Measurements from ENCODE around the gene TP53.
"Not testable (repeated sequence)": the region's sequence is repeated elsewhere in the genome, so short reads cannot be mapped to it uniquely, and the experiment has no call there.

TP53 gene

DNA sequence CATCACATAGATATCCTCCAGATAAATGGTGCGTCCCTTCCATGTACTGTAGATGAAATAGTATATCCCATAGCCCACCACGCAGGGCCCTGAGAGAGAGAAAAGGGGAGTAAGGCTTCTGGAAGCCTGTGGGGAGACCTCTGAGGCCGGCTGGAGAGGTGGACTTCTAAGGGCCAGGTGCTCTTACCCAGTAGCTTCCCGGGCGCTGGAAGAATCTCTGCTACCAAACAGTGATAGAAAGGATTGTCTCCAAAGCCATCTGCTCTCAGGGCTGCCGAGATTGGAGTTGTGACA, 60.4 kb downstream of the TP53 start:
- no peak for DNase-seq (ENCODE audit: low read depth, low spot score)
- Histone ChIP-seq H3K9me3 (ENCODE audit: insufficient read depth, low read length) (no peaks in the 10 kb centered on the region), H3K36me3 (ENCODE audit: insufficient read depth, insufficient read length, low read length) (peaks cover 2% of the 10 kb centered on the region), H3K4me1 (ENCODE audit: insufficient read depth, insufficient read length) (no peaks in the 10 kb centered on the region), H3K27me3 (ENCODE audit: insufficient read depth, insufficient read length) (no peaks in the 10 kb centered on the region), H3K9ac (ENCODE audit: insufficient read length, low read depth) (peak overlapping the region; percentile 91), H3K4me3 (ENCODE audit: insufficient read length, low read depth) (peak overlapping the region; percentile 75)
- TF ChIP-seq SUZ12 (IDR thresholded peaks at IDR 0.05; ENCODE audit: extremely low read depth, insufficient read depth, insufficient read length) (no peak), ZNF274 (IDR thresholded peaks at IDR 0.05; ENCODE audit: low read depth, low read length) (no peak), YY1 (IDR thresholded peaks at IDR 0.05; ENCODE audit: insufficient read depth, insufficient read length) (no peak)

DNA sequence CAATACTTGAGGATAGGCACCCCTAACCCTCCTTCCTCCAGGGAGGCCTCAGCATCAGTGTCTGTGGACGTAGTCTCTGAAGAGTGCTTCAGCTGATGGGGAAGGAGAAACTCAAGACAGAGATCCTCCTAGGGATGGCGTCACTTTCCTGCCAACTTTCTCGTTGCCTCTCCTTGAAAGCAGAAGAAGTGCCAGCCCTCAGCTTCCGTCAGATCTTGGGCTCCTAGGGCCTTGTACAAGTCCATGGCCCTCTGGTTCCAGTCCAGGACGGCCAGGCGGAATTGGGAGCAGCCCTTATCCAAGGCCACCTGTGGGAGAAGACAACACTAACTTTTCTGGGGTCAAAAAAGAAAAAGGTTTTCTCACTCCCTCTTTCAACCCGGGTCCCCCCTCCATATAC, 61.0 kb downstream of the TP53 start:
- Histone ChIP-seq H3K9me3 (ENCODE audit: insufficient read depth, low read length) (no peaks in the 10 kb centered on the region), H3K9ac (ENCODE audit: insufficient read length, low read depth) (peak overlapping the region; percentile 91), H3K4me3 (ENCODE audit: insufficient read length, low read depth) (peak overlapping the region; percentile 75), H3K4me1 (ENCODE audit: insufficient read depth, insufficient read length) (no peaks in the 10 kb centered on the region), H3K27me3 (ENCODE audit: insufficient read depth, insufficient read length) (no peaks in the 10 kb centered on the region), H3K36me3 (ENCODE audit: insufficient read depth, insufficient read length, low read length) (peaks cover 2% of the 10 kb centered on the region)
- DNase-seq (ENCODE audit: low read depth, low spot score), result no peak
- TF ChIP-seq YY1 (IDR thresholded peaks at IDR 0.05; ENCODE audit: insufficient read depth, insufficient read length) (no peak), SUZ12 (IDR thresholded peaks at IDR 0.05; ENCODE audit: extremely low read depth, insufficient read depth, insufficient read length) (no peak), ZNF274 (IDR thresholded peaks at IDR 0.05; ENCODE audit: low read depth, low read length) (no peak)

DNA sequence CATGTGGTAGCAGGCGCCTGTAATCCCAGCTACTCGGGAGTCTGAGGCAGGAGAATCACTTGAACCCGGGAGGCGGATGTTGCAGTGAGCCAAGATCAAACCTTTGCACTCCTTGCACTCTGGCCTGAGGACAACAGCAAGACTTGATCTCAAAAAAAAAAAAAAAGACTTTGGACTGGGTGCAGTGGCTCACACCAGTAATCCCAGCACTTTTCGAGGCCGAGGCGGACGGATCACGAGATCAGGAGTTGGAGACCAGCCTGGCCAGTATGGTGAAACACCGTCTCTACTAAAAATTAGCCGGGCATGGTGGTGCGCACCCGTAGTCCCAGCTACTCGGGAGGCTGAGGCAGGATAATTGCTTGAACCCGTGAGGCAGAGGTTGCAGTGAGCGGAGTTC, 61.5 kb downstream of the TP53 start:
- H3K9ac ChIP-seq (ENCODE audit: insufficient read length, low read depth); H3K4me1 ChIP-seq (ENCODE audit: insufficient read depth, insufficient read length); H3K4me3 ChIP-seq (ENCODE audit: insufficient read length, low read depth); H3K27me3 ChIP-seq (ENCODE audit: insufficient read depth, insufficient read length); DNase-seq (ENCODE audit: low read depth, low spot score); H3K9me3 ChIP-seq (ENCODE audit: insufficient read depth, low read length); H3K36me3 ChIP-seq (ENCODE audit: insufficient read depth, insufficient read length, low read length): not testable (repeated sequence)

DNA sequence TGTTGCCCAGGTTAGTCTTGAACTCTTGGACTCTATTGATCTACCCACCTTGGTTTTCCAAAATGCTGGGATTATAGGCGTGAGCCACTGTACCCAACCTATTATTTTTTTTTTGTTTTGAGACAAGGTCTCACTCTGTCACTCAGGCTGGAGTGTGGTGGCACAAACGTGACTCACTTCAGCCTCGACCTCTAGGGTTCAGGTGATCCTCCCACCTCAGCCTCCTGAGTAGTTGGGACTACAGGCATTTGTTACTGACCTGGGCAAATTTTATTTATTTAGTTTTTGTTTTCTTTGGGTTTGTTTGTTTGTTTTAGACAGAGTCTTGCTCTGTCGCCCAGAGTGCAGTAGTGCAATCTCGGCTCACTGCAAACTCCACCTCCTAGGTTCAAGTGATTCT, 63.6 kb downstream of the TP53 start:
- TF ChIP-seq YY1 (IDR thresholded peaks at IDR 0.05; ENCODE audit: insufficient read depth, insufficient read length), result no peak
- no peak for TF ChIP-seq ZNF274 (IDR thresholded peaks at IDR 0.05; ENCODE audit: low read depth, low read length)
- H3K4me3 ChIP-seq (ENCODE audit: insufficient read length, low read depth), result no peak overlapping the region
- H3K27me3 ChIP-seq (ENCODE audit: insufficient read depth, insufficient read length), result no peaks in the 10 kb centered on the region
- no peak for DNase-seq (ENCODE audit: low read depth, low spot score)
- no peaks in the 10 kb centered on the region for H3K4me1 ChIP-seq (ENCODE audit: insufficient read depth, insufficient read length)
- no peaks in the 10 kb centered on the region for H3K9me3 ChIP-seq (ENCODE audit: insufficient read depth, low read length)
- no peak overlapping the region for H3K9ac ChIP-seq (ENCODE audit: insufficient read length, low read depth)
- H3K36me3 ChIP-seq (ENCODE audit: insufficient read depth, insufficient read length, low read length), result peaks cover 2% of the 10 kb centered on the region

DNA sequence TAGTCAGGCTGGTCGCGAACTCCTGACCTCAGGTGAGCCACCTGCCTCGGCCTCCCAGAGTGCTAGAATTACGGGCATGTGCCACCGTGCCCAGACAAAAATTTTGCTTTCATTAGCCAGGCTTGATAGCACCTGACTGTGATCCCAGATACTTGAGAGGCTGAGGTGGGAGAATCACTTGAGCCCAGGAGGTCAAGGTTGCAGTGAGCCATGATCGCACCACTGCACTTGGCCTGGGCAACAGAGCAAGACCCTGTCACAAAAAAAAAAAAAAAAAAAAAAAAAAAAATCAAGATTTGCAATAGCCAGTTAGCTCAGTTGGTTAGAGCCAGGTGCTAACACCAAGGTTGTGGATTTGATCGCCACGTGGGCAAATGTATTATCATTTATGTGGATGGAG, 66.5 kb downstream of the TP53 start:
- Histone ChIP-seq H3K4me3 (ENCODE audit: insufficient read length, low read depth) (no peak overlapping the region), H3K9me3 (ENCODE audit: insufficient read depth, low read length) (no peaks in the 10 kb centered on the region), H3K36me3 (ENCODE audit: insufficient read depth, insufficient read length, low read length) (no peaks in the 10 kb centered on the region), H3K4me1 (ENCODE audit: insufficient read depth, insufficient read length) (no peaks in the 10 kb centered on the region), H3K27me3 (ENCODE audit: insufficient read depth, insufficient read length) (no peaks in the 10 kb centered on the region), H3K9ac (ENCODE audit: insufficient read length, low read depth) (no peak overlapping the region)
- no peak for DNase-seq (ENCODE audit: low read depth, low spot score)
- TF ChIP-seq YY1 (IDR thresholded peaks at IDR 0.05; ENCODE audit: insufficient read depth, insufficient read length) (no peak), SUZ12 (IDR thresholded peaks at IDR 0.05; ENCODE audit: extremely low read depth, insufficient read depth, insufficient read length) (no peak), ZNF274 (IDR thresholded peaks at IDR 0.05; ENCODE audit: low read depth, low read length) (no peak)

DNA sequence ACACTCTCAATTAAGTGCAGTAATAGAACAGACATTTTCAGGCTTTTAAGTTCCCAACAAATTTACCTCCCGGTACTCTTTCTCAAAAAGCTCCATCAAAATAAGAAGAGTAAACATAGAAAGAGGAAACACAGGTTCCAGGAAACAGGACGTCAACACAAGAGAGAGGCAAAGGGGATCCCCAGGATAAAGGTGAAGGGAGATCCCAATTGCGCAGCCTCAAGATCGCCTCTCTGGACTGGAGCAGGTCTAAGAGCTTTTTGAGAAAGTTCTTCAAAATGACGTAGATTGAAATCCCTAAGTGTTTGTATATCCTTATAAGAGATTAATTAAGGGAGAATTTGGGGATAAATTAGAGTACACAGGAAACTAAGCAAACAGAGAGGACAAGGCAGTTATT, 68.7 kb downstream of the TP53 start:
- Histone ChIP-seq H3K9me3 (ENCODE audit: insufficient read depth, low read length) (no peaks in the 10 kb centered on the region), H3K36me3 (ENCODE audit: insufficient read depth, insufficient read length, low read length) (no peaks in the 10 kb centered on the region), H3K4me3 (ENCODE audit: insufficient read length, low read depth) (no peak overlapping the region), H3K9ac (ENCODE audit: insufficient read length, low read depth) (no peak overlapping the region), H3K27me3 (ENCODE audit: insufficient read depth, insufficient read length) (no peaks in the 10 kb centered on the region), H3K4me1 (ENCODE audit: insufficient read depth, insufficient read length) (no peaks in the 10 kb centered on the region)
- TF ChIP-seq ZNF274 (IDR thresholded peaks at IDR 0.05; ENCODE audit: low read depth, low read length) (no peak), YY1 (IDR thresholded peaks at IDR 0.05; ENCODE audit: insufficient read depth, insufficient read length) (no peak), SUZ12 (IDR thresholded peaks at IDR 0.05; ENCODE audit: extremely low read depth, insufficient read depth, insufficient read length) (no peak)
- no peak for DNase-seq (ENCODE audit: low read depth, low spot score)
